Measurements from ENCODE around the gene MAN1B1. TPM values are rescaled to one million over a fixed set of nuclear protein-coding genes. Genes with fewer than 3 reads are reported as not detected.

Gene MAN1B1
- polyA plus RNA-seq, 1 donor (not counting 4 experiments of a cell fraction or from before 2014, with no cell fraction given): 34.3 TPM

GRCh38 chr9:137087409-137087925 is 682 bp downstream of the MAN1B1 start:
- no peaks in the 10 kb centered on the region for H3K9me3 ChIP-seq (ENCODE audit: control insufficient read depth, low read depth, low read length)
- FAIRE-seq: no peak
- TF ChIP-seq EZH2 (IDR thresholded peaks at IDR 0.05; ENCODE audit: low read length): no peak
- TF ChIP-seq, protein P1, sequence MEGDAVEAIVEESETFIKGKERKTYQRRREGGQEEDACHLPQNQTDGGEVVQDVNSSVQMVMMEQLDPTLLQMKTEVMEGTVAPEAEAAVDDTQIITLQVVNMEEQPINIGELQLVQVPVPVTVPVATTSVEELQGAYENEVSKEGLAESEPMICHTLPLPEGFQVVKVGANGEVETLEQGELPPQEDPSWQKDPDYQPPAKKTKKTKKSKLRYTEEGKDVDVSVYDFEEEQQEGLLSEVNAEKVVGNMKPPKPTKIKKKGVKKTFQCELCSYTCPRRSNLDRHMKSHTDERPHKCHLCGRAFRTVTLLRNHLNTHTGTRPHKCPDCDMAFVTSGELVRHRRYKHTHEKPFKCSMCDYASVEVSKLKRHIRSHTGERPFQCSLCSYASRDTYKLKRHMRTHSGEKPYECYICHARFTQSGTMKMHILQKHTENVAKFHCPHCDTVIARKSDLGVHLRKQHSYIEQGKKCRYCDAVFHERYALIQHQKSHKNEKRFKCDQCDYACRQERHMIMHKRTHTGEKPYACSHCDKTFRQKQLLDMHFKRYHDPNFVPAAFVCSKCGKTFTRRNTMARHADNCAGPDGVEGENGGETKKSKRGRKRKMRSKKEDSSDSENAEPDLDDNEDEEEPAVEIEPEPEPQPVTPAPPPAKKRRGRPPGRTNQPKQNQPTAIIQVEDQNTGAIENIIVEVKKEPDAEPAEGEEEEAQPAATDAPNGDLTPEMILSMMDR (optimal IDR thresholded peaks at IDR 0.05 in 1 of 3, IDR thresholded peaks at IDR 0.05 in 1 of 3, conservative IDR thresholded peaks at IDR 0.05 in 1 of 3; ENCODE audit: extremely low read depth in 1 of 3, insufficient read depth in 2 of 3, low read length in 3 of 3): no peak

DNA sequence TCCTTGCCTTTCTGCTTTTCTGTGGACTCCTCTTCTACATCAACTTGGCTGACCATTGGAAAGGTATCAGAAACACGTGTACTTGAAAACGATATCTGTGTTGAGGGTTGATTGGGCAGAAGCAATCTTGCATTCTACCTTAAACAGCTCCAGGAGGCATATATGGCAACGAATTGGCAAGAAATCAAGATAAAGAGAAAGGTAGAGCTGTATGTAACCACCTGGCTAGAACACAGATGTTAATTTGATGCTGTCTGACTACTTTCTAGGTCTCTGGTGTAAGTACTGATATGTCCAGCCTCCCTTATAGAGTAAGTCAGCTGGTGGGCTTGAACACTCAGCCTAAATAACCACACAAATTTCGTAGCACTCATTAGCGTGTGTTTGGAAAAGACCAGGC is 1.3 kb downstream of the MAN1B1 start:
- peaks cover 8% of the 10 kb centered on the region for H3K79me2 ChIP-seq (ENCODE audit: control insufficient read depth, insufficient read depth, low read length)
- H3K27ac ChIP-seq (ENCODE audit: control insufficient read depth, insufficient read depth, low read length): no peak overlapping the region
- no peaks in the 10 kb centered on the region for H3K27me3 ChIP-seq (ENCODE audit: control insufficient read depth, extremely low read depth, insufficient read depth, low read length)
- H3K4me1 ChIP-seq (ENCODE audit: control insufficient read depth, extremely low read depth, insufficient read depth, low read length): peaks cover 41% of the 10 kb centered on the region
- peaks cover 2 to 13% of the 10 kb centered on the region in 2 experiments for H3K36me3 ChIP-seq (ENCODE audit: control insufficient read depth in 2 of 2, extremely low read depth in 1 of 2, insufficient read depth in 2 of 2, low read length in 2 of 2)
- DNase-seq (ENCODE audit: low read depth, low spot score) (no peak), FAIRE-seq (no peak)
- peak overlapping the region; percentile 99 for H3K4me2 ChIP-seq (ENCODE audit: control insufficient read depth, extremely low read depth, insufficient read depth, low read depth, low read length)
- dilution Hi-C loops (cut with MboI; ENCODE audit: extremely low pct_ligation_motif_present, low sequenced_read_pairs): no loop called here
- no peaks in the 10 kb centered on the region for H3K9me3 ChIP-seq (ENCODE audit: control insufficient read depth, low read depth, low read length)
- H2AFZ ChIP-seq (ENCODE audit: control insufficient read depth, low read length): no peak overlapping the region
- no peaks in the 10 kb centered on the region for H4K20me1 ChIP-seq (ENCODE audit: control insufficient read depth, extremely low read depth, insufficient read depth, low read length)
- H3K9ac ChIP-seq (ENCODE audit: control insufficient read depth, extremely low read depth, insufficient read depth, low read length): no peak overlapping the region
- H3K9me1 ChIP-seq (ENCODE audit: control insufficient read depth, extremely low read depth, insufficient read depth, low read length): peaks cover 1% of the 10 kb centered on the region
- peak overlapping the region in 2 of 3 experiments; percentile 76 to 93 for H3K4me3 ChIP-seq (ENCODE audit: control insufficient read depth in 2 of 3, extremely low read depth in 1 of 3, insufficient read depth in 2 of 3, low read depth in 1 of 3, low read length in 3 of 3)
- no peak for TF ChIP-seq EZH2 (IDR thresholded peaks at IDR 0.05; ENCODE audit: low read length)
- TF ChIP-seq, protein P1 (optimal IDR thresholded peaks at IDR 0.05 in 1 of 3, IDR thresholded peaks at IDR 0.05 in 1 of 3, conservative IDR thresholded peaks at IDR 0.05 in 1 of 3; ENCODE audit: extremely low read depth in 1 of 3, insufficient read depth in 2 of 3, low read length in 3 of 3): no peak

More at GRCh38 chr9:137087409-137087925, 682 bp downstream of the MAN1B1 start:
- DNase-seq (ENCODE audit: low read depth, low spot score): no peak
- Histone ChIP-seq H3K9me1 (ENCODE audit: control insufficient read depth, extremely low read depth, insufficient read depth, low read length) (peaks cover 2% of the 10 kb centered on the region), H3K27ac (ENCODE audit: control insufficient read depth, insufficient read depth, low read length) (peak overlapping the region; percentile 90), H3K4me1 (ENCODE audit: control insufficient read depth, extremely low read depth, insufficient read depth, low read length) (peaks cover 48% of the 10 kb centered on the region), H3K4me2 (ENCODE audit: control insufficient read depth, extremely low read depth, insufficient read depth, low read depth, low read length) (peak overlapping the region; percentile 99), H3K4me3 (ENCODE audit: control insufficient read depth in 2 of 3, extremely low read depth in 1 of 3, insufficient read depth in 2 of 3, low read depth in 1 of 3, low read length in 3 of 3) (peak overlapping the region; percentile 69 to 93 (median 76)), H2AFZ (ENCODE audit: control insufficient read depth, low read length) (peak overlapping the region; percentile 70), H3K9ac (ENCODE audit: control insufficient read depth, extremely low read depth, insufficient read depth, low read length) (peak overlapping the region; percentile 82), H4K20me1 (ENCODE audit: control insufficient read depth, extremely low read depth, insufficient read depth, low read length) (no peaks in the 10 kb centered on the region), H3K27me3 (ENCODE audit: control insufficient read depth, extremely low read depth, insufficient read depth, low read length) (no peaks in the 10 kb centered on the region), H3K79me2 (ENCODE audit: control insufficient read depth, insufficient read depth, low read length) (peaks cover 8% of the 10 kb centered on the region), H3K36me3 (ENCODE audit: control insufficient read depth in 2 of 2, extremely low read depth in 1 of 2, insufficient read depth in 2 of 2, low read length in 2 of 2) (peaks cover 4 to 13% of the 10 kb centered on the region in 2 experiments)
- dilution Hi-C loops (cut with MboI; ENCODE audit: extremely low pct_ligation_motif_present, low sequenced_read_pairs): no loop called here

Data from keratinocyte (primary cell).